OCI-M1 (cell line): ENCODE data around the gene ALDOB.
"Not testable (repeated sequence)": the region's sequence is repeated elsewhere in the genome, so short reads cannot be mapped to it uniquely, and the experiment has no call there.

Source experiments
- DNase-seq: peaks from one replicate; lab custom pipeline; 2025; lab: John Stamatoyannopoulos, UW

ALDOB gene

GRCh38 chr9:101421653-101422065 lies 13.9 kb downstream of the ALDOB start:
- DNase-seq = no peak

DNA sequence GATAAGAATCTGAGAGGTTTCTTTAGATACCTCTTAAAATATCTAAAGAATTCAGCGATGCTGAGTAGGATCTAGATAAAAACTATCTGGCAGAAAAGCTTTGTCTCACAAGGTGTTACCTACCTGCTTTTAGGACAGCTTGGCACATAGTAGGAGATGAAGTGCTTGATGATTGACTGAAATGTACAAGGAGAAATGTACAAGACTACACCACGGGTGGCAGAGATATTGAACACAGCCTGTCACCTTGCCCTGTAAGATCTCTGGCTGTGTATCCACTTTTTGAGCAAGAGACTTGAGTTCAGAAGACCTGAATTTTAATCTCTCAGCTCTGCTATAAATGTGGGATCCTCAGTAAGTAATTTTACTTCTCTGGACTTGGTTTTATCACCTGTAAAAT lies 15.7 kb downstream of the ALDOB start:
- DNase-seq = no peak

GRCh38 chr9:101418518-101419430 lies 16.8 kb downstream of the ALDOB start:
- DNase-seq = no peak

DNA sequence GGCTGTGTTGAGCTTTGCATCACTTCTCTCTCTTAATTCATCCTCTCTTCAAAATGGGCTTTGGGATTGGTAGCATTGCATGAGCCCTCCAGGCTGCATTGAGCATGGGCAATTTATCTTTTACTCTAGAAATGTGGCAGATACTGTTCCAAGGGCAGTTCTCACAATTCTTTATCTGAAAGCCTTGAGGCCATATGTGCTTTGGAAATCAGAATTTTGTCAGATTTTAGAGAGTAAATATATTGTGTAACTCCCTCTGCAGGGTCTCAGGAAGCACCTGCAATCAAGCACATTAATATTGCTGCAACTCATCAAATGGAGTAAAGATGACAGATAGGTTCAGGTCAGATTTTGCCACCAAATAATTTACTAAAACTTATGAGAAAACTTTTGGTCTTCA lies 17.6 kb downstream of the ALDOB start:
- DNase-seq = no peak

DNA sequence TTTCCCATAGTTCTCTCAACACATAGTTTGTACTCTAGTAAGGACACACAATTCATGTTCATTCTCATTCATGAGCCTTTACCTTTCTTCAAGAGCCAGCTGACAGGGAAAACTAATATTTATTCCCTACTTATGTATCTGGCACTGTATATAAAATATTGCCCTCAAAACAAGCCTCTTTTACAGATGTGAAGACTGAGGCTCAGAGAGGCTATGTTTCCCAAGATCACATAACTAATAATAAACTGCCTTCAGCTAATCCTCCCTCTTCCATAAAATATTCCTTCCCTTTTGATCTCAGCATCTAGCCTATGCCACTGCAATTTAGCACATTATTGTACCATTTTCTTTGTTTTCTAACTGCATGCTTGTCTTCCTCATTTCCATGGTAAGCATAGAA lies 18.2 kb downstream of the ALDOB start:
- DNase-seq = no peak

- DNase-seq = no peak
These were observed 20.0 kb downstream of the ALDOB start for GRCh38 chr9:101415578-101415977.

GRCh38 chr9:101414839-101415238 lies 20.7 kb downstream of the ALDOB start:
- DNase-seq = no peak

DNA sequence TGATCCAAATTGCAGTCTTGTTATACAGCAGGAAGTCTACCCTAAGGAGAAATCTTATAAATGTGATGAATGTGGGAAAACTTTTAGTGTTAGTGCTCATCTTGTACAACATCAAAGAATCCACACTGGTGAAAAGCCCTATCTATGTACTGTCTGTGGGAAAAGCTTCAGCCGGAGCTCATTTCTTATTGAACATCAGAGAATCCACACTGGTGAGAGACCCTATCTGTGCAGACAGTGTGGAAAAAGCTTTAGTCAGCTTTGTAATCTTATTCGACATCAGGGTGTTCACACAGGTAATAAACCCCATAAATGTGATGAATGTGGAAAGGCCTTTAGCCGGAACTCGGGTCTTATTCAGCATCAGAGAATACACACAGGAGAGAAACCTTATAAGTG lies 26.5 kb downstream of the ALDOB start:
- peak; percentile 36 for DNase-seq

DNA sequence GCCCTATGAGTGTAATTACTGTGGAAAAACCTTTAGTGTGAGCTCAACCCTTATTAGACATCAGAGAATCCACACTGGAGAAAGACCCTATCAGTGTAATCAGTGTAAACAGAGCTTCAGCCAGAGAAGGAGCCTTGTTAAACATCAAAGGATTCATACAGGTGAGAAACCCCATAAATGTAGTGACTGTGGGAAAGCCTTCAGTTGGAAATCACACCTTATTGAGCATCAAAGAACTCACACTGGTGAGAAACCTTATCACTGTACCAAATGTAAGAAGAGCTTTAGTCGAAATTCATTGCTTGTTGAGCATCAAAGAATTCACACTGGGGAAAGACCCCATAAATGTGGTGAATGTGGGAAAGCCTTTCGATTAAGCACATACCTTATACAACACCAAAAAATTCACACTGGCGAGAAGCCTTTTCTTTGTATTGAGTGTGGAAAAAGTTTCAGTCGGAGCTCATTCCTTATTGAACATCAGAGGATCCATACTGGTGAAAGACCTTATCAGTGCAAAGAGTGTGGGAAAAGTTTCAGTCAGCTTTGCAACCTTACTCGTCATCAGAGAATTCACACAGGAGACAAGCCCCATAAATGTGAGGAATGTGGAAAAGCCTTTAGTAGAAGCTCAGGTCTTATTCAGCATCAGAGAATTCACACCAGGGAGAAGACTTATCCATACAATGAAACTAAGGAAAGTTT lies 27.0 kb downstream of the ALDOB start:
- DNase-seq = peak; percentile 34

GRCh38 chr9:101403516-101404285 lies 31.9 kb downstream of the ALDOB start:
- DNase-seq = peak; percentile 96

GRCh38 chr9:101400120-101400519 lies 35.5 kb downstream of the ALDOB start:
- DNase-seq = peak; percentile 46

DNA sequence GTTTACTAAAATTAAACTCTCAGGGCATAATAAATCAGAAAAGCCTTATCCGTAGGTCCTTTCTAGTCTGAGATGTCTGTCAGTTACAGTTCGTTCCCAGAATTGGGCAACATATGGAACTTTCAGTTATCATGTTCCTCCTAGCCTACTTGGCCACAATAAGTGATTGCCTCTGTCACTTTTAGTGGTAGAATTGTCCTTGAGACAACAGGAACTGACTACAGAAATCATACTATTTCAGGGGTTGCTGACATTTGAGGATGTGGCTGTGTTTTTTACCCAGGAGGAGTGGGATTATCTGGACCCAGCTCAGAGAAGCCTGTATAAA lies 36.0 kb downstream of the ALDOB start:
- peak; percentile 79 for DNase-seq

GRCh38 chr9:101398930-101399642 lies 36.5 kb downstream of the ALDOB start:
- no peak for DNase-seq

- DNase-seq = peak; percentile 99
These were observed 37.3 kb downstream of the ALDOB start, which contains the start of the genes MRPL50 and ZNF189 for GRCh38 chr9:101398068-101398929. MRPL50 (minus strand) TSS chr9:101398618; CDS start chr9:101398592, 26 bp downstream. ZNF189 (plus strand) TSS chr9:101398851; CDS start chr9:101399157, 306 bp downstream.

DNA sequence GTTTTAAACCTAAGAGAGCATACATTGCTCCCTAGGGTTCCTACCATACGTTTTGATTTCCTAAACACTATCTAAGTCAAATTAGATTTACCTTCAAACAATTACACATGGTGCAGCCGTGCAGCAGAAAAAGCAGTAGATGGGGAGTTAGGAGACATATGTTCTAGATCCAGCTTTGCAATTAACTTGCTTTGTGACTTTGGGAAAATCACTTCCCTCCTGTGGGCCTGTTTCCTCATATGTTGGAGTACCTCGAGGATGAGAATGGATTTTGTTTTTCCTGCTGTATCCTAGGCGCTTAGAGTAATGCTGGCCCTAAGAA lies 37.9 kb downstream of the ALDOB start:
- DNase-seq = no peak

- no peak for DNase-seq
These were observed 40.9 kb downstream of the ALDOB start for GRCh38 chr9:101394687-101395086.

DNA sequence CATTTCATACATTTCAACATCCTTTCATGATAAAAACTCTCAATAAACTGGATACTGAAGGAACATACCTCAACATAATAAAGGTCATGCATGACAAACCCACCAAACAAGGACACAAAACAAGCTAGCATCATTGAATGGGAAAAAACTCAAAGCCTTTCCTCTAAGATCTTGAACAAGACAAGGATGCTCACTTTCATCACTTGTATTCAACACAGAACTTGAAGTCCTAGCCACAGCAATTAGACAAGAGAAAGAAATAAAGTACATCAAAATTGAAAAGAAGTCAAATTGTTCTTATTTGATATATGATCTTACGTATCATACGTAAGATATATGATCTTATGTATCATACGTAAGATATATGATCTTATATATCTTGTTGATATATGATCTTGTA lies 42.4 kb downstream of the ALDOB start:
- DNase-seq = no peak

- peak; percentile 48 for DNase-seq
These were observed 47.0 kb downstream of the ALDOB start for GRCh38 chr9:101388507-101388993.

- peak; percentile 78 for DNase-seq
These were observed 47.6 kb downstream of the ALDOB start for GRCh38 chr9:101387871-101388506.

DNA sequence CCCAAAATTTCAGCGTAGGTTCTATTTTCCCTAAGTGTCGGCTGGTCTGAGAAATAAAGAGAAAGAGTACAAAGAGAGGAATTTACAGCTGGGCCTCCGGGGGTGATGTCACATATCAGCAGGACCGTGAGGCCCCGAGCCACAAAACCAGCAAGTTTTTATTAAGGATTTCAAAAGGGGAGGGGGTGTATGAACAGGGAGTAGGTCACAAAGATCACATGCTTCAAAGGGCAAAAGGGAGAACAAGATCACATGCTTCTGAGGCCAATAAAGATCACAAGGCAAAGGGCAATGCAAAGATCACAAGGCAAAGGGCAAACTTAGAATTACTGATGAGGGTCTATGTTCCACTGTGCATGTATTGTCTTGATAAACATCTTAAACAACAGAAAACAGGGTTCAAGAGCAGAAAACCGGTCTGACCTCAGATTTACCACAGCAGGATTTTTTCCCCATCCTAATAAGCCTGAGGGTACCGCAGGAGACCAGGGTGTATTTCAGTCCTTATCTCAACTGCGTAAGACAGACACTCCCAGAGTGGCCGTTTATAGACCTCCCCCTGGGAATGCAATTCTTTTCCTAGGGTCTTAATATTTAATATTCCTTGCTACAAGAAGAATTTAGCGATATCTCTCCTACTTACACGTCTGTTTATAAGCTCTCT lies 50.6 kb downstream of the ALDOB start, which contains the start of gene BAAT:
Gene BAAT, minus strand, starts transcription at position 134 of the 664 bp plus-strand sequence. CDS start 13,602 bp downstream, outside the sequence.
- DNase-seq = not testable (repeated sequence)
